H9 (cell line): ENCODE measurements around the gene CRISPLD2. TPM values are rescaled to one million over a fixed set of nuclear protein-coding genes. Genes with fewer than 3 reads are reported as not detected.
A peak's percentile ranks its signal among the peaks of the same experiment; 100 is the strongest.

ENCODE experiments used
- DNase-seq: peaks from one replicate; pipeline ENCODE4 v3.0.0-alpha.2; 2017
- H2AFZ ChIP-seq: one replicate; pipeline ENCODE4 v1.6.1; 2013; ENCODE audit warnings: mild to moderate bottlenecking, low read length, control low read depth, moderate library complexity
- H2AK5ac ChIP-seq: 2 replicates; pipeline ENCODE4 v1.6.1; 2013; ENCODE audit warnings: low read length, control low read depth, mixed read lengths; ENCODE audit not compliant: insufficient read length
- H2BK120ac ChIP-seq: one replicate; pipeline ENCODE4 v1.6.1; 2013; ENCODE audit warnings: low read depth, mild to moderate bottlenecking, low read length, control low read depth, inconsistent platforms; ENCODE audit not compliant: poor library complexity, severe bottlenecking
- H2BK12ac ChIP-seq: 2 replicates; pipeline ENCODE4 v1.6.1; 2013; ENCODE audit warnings: low read length, control low read depth, mixed read lengths, low read depth; ENCODE audit not compliant: insufficient read length
- H2BK15ac ChIP-seq: 2 replicates; pipeline ENCODE4 v1.6.1; 2013; ENCODE audit warnings: low read depth, low read length, control low read depth
- H2BK20ac ChIP-seq: one replicate; pipeline ENCODE4 v1.6.1; 2013; ENCODE audit warnings: low read depth, mild to moderate bottlenecking, low read length, control low read depth, inconsistent platforms; ENCODE audit not compliant: poor library complexity, severe bottlenecking
- H2BK5ac ChIP-seq: 2 replicates; pipeline ENCODE4 v1.6.1; 2013; ENCODE audit warnings: low read length, control low read depth, mixed read lengths; ENCODE audit not compliant: insufficient read length
- H3K14ac ChIP-seq: 2 replicates; pipeline ENCODE4 v1.6.1; 2013; ENCODE audit warnings: low read length, control low read depth; ENCODE audit not compliant: insufficient read depth
- H3K18ac ChIP-seq: 2 replicates; pipeline ENCODE4 v1.6.1; 2013; ENCODE audit warnings: low read depth, mild to moderate bottlenecking, mixed read lengths, low read length, control low read depth; ENCODE audit not compliant: insufficient read length
- H3K23ac ChIP-seq: 2 replicates; pipeline ENCODE4 v1.6.1; 2013; ENCODE audit warnings: low read length, control low read depth, mixed read lengths, low read depth; ENCODE audit not compliant: insufficient read length
- H3K23me2 ChIP-seq: 2 replicates; pipeline ENCODE4 v1.6.1; 2013; ENCODE audit warnings: low read depth, mild to moderate bottlenecking, mixed read lengths, low read length, control low read depth; ENCODE audit not compliant: insufficient read length, poor library complexity, severe bottlenecking
- H3K27ac ChIP-seq: 2 replicates; pipeline ENCODE4 v1.5.1; 2013; ENCODE audit warnings: low read length, control low read depth, mixed read lengths, low read depth; ENCODE audit not compliant: insufficient read length
- H3K27me3 ChIP-seq: 2 replicates; pipeline ENCODE4 v1.6.1; 2013; ENCODE audit warnings: low read length, control low read depth, inconsistent platforms; ENCODE audit not compliant: insufficient read depth
- H3K4ac ChIP-seq: 2 replicates; pipeline ENCODE4 v1.6.1; 2013; ENCODE audit warnings: low read depth, mild to moderate bottlenecking, control low read depth, inconsistent platforms, low read length, moderate library complexity
- H3K4me1 ChIP-seq: 2 replicates; pipeline ENCODE4 v1.6.1; 2013; ENCODE audit warnings: low read length, control low read depth, inconsistent platforms; ENCODE audit not compliant: insufficient read depth
- H3K4me2 ChIP-seq: 2 replicates; pipeline ENCODE4 v1.6.1; 2013; ENCODE audit warnings: low read length, control low read depth, mixed read lengths; ENCODE audit not compliant: insufficient read length, insufficient read depth
- H3K56ac ChIP-seq: 2 replicates; pipeline ENCODE4 v1.6.1; 2013; ENCODE audit warnings: low read depth, mild to moderate bottlenecking, mixed read lengths, low read length, control low read depth; ENCODE audit not compliant: insufficient read length
- H3K79me1 ChIP-seq: 2 replicates; pipeline ENCODE4 v1.6.1; 2013; ENCODE audit warnings: low read depth, mild to moderate bottlenecking, moderate library complexity, low read length, control low read depth, inconsistent platforms; ENCODE audit not compliant: insufficient read depth, poor library complexity, severe bottlenecking
- H3K79me2 ChIP-seq: 2 replicates; pipeline ENCODE4 v1.6.1; 2013; ENCODE audit warnings: low read length, control low read depth, inconsistent platforms; ENCODE audit not compliant: insufficient read depth
- H3K9ac ChIP-seq: 2 replicates; pipeline ENCODE4 v1.6.1; 2013; ENCODE audit warnings: low read length, control low read depth, mixed read lengths; ENCODE audit not compliant: insufficient read length; ENCODE audit errors: extremely low read depth
- H3K9me3 ChIP-seq: one replicate; pipeline ENCODE4 v1.6.1; 2013; ENCODE audit warnings: low read depth, low read length, inconsistent platforms; ENCODE audit not compliant: control insufficient read depth
- H3T11ph ChIP-seq: one replicate; pipeline ENCODE4 v1.6.1; 2013; ENCODE audit warnings: mild to moderate bottlenecking, low read length, control low read depth, inconsistent platforms
- H4K20me1 ChIP-seq: one replicate; pipeline ENCODE4 v1.6.1; 2013; ENCODE audit not compliant: control insufficient read depth, insufficient read length, insufficient read depth
- H4K5ac ChIP-seq: 2 replicates; pipeline ENCODE4 v1.6.1; 2013; ENCODE audit warnings: low read depth, mild to moderate bottlenecking, mixed read lengths, low read length, control low read depth; ENCODE audit not compliant: insufficient read length
- H4K8ac ChIP-seq: replicated peaks from 2 replicates; pipeline ENCODE4 v1.6.1; 2013; ENCODE audit warnings: low read length, control low read depth, mixed read lengths, low read depth; ENCODE audit not compliant: insufficient read length
- H4K91ac ChIP-seq: 2 replicates; pipeline ENCODE4 v1.6.1; 2013; ENCODE audit warnings: low read depth, mild to moderate bottlenecking, moderate library complexity, mixed read lengths, low read length, control low read depth; ENCODE audit not compliant: insufficient read length
- H3K27ac Mint-ChIP-seq, 3 experiments: 2 replicates in 2 of 3; 3 replicates in 1 of 3; pipeline ENCODE4 v1.8.0; 2020 to 2021; ENCODE audit warnings: mixed read lengths in 3 of 3, mild to moderate bottlenecking in 1 of 3, moderate library complexity in 1 of 3
- H3K27me3 Mint-ChIP-seq: 2 replicates; pipeline ENCODE4 v1.8.0; 2021; ENCODE audit warnings: low read depth, mild to moderate bottlenecking, moderate library complexity, mixed read lengths
- H3K36me3 Mint-ChIP-seq, 3 experiments: 2 replicates in 2 of 3; 3 replicates in 1 of 3; pipeline ENCODE4 v1.8.0; 2020 to 2021; ENCODE audit warnings: low read depth in 3 of 3, mixed read lengths in 3 of 3; ENCODE audit not compliant: insufficient read depth in 1 of 3
- H3K4me1 Mint-ChIP-seq, 2 experiments: 2 replicates each; pipeline ENCODE4 v1.8.0; 2020; ENCODE audit warnings: mixed read lengths in 2 of 2
- H3K4me3 Mint-ChIP-seq, 2 experiments: 2 replicates in 1 of 2; 3 replicates in 1 of 2; pipeline ENCODE4 v1.8.0; 2020 to 2021; ENCODE audit warnings: mild to moderate bottlenecking in 2 of 2, mixed read lengths in 2 of 2, moderate library complexity in 1 of 2
- H3K9me3 Mint-ChIP-seq, 2 experiments: 2 replicates in 1 of 2; 3 replicates in 1 of 2; pipeline ENCODE4 v1.8.0; 2020; ENCODE audit warnings: mild to moderate bottlenecking in 2 of 2, mixed read lengths in 2 of 2, moderate library complexity in 1 of 2
- CTCF ChIP-seq: fragments of 200-600 bp; sonication (generic); conservative IDR thresholded peaks from 3 replicates; pipeline ENCODE4 v1.8.0; 2021; ENCODE audit warnings: antibody characterized with exemption, mild to moderate bottlenecking
- WGBS: extraction: QIAGEN DNeasy Blood & Tissue Kit; methylation state at CpG from one replicate; pipeline ENCODE4 v1.1.7; 2013; ENCODE audit warnings: missing lambda C conversion rate, low lambda C conversion rate, mixed read lengths; ENCODE audit not compliant: insufficient read length; ENCODE audit errors: extremely low coverage; 5-methylcytosine and 5-hydroxymethylcytosine counted together
- total RNA-seq: library from RNA; stranded (reverse); gene quantifications from 2 replicates; pipeline ENCODE4 v1.2.1, GENCODE V29; 2021

The CRISPLD2 gene
- total RNA-seq, 1 experiment from 2014 or later = 2.3 TPM

GRCh38 chr16:84843149-84844048, 23.6 kb downstream of the CRISPLD2 start:
- H3K56ac ChIP-seq = no peak overlapping the region

More at GRCh38 chr16:84843149-84844048, 23.6 kb downstream of the CRISPLD2 start:
- no CpG with 5 or more reads among the region's 13 CpGs for WGBS
- Mint-ChIP-seq H3K4me3 (peak overlapping the region in 1 of 2 experiments; percentile 62; a peak in 3 of 5 replicates), H3K9me3 (no peaks in the 10 kb centered on the region; a peak in 1 of 5 replicates), H3K4me1 (peaks cover 67 to 77% of the 10 kb centered on the region in 2 experiments), H3K36me3 (no peaks in the 10 kb centered on the region; a peak in 2 of 7 replicates), H3K27me3 (peaks cover 84% of the 10 kb centered on the region), H3K27ac (peak overlapping the region in 1 of 3 experiments; percentile 79; a peak in 1 of 7 replicates)
- H4K5ac ChIP-seq = no peak overlapping the region
- H3K18ac ChIP-seq = peak overlapping the region; percentile 9
- H2BK12ac ChIP-seq = no peak overlapping the region
- no peak overlapping the region for H4K91ac ChIP-seq
- TF ChIP-seq CTCF = no peak
- no peak overlapping the region for H2BK20ac ChIP-seq
- no peak overlapping the region for H4K8ac ChIP-seq
- no peaks in the 10 kb centered on the region for H3K27me3 ChIP-seq
- no peak overlapping the region for H2BK15ac ChIP-seq
- no peaks in the 10 kb centered on the region for H3K9me3 ChIP-seq
- H3K14ac ChIP-seq = no peak overlapping the region
- H3K23me2 ChIP-seq = no peaks in the 10 kb centered on the region
- H2AK5ac ChIP-seq = no peak overlapping the region
- no peak overlapping the region for H3K4ac ChIP-seq
- H3K9ac ChIP-seq = no peak overlapping the region
- H2BK120ac ChIP-seq = no peak overlapping the region
- no peak overlapping the region for H3T11ph ChIP-seq
- H3K79me1 ChIP-seq = no peaks in the 10 kb centered on the region
- no peak overlapping the region for H3K27ac ChIP-seq
- H3K79me2 ChIP-seq = no peaks in the 10 kb centered on the region
- H3K23ac ChIP-seq = no peak overlapping the region
- H2AFZ ChIP-seq = no peak overlapping the region
- no peaks in the 10 kb centered on the region for H4K20me1 ChIP-seq
- no peak for DNase-seq
- H3K4me2 ChIP-seq = no peak overlapping the region
- no peak overlapping the region for H2BK5ac ChIP-seq
- peaks cover 13% of the 10 kb centered on the region; the same call in 1 of the 2 replicates for H3K4me1 ChIP-seq
